K562 treated with DMSO at 1 percent for 24 hours (cell line): ENCODE data around the gene S100A1. TPM values are rescaled to one million over a fixed set of nuclear protein-coding genes. Genes with fewer than 3 reads are reported as not detected.

Experiments
- total RNA-seq: library from RNA; unstranded; fragments of 300-600 nt; gene quantifications from 2 replicates; pipeline ENCODE4 v1.2.3, GENCODE V29; 2022; ENCODE audit warnings: low read depth; ENCODE audit not compliant: insufficient read depth

S100A1 gene
- 31.8 and 34.2 TPM in 2 replicates for total RNA-seq

GRCh38 chr1:153627715-153628626 is at the start of gene S100A1:
TSS of gene S100A1 (plus strand) at chr1:153628434. CDS start at chr1:153630522, 2,088 bp downstream.

GRCh38 chr1:153612755-153613331 is 15.4 kb upstream of the S100A1 start, which contains the start of gene S100A16:
TSS of gene S100A16 (minus strand) at chr1:153613137. CDS start at chr1:153608151, 4,986 bp downstream.

GRCh38 chr1:153616144-153616916 is 11.9 kb upstream of the S100A1 start, which contains the start of gene S100A14:
TSS of gene S100A14 (minus strand) at chr1:153616325. CDS start at chr1:153615858, 467 bp downstream.

GRCh38 chr1:153626904-153627714 is 1.1 kb upstream of the S100A1 start, which contains the start of gene S100A13:
TSS of gene S100A13 (minus strand) at chr1:153627505. CDS start at chr1:153626472, 1,033 bp downstream.

GRCh38 chr1:153633754-153634665 is 5.8 kb downstream of the S100A1 start, which contains the start of gene CHTOP:
TSS of gene CHTOP (plus strand) at chr1:153634066. CDS start at chr1:153636589, 2,523 bp downstream.

GRCh38 chr1:153658400-153659174 is 30.4 kb downstream of the S100A1 start, which contains the start of gene SNAPIN:
TSS of gene SNAPIN (plus strand) at chr1:153658703. CDS start at chr1:153658744, 41 bp downstream.

GRCh38 chr1:153670859-153671627 is 42.8 kb downstream of the S100A1 start, which contains the start of gene ILF2:
TSS of gene ILF2 (minus strand) at chr1:153670993. CDS start at chr1:153670922, 71 bp downstream.

GRCh38 chr1:153678519-153679336 is 50.5 kb downstream of the S100A1 start, which contains the start of gene NPR1:
TSS of gene NPR1 (plus strand) at chr1:153678688. CDS start at chr1:153679109, 421 bp downstream.

Other genes with a start within 250 kb of the S100A1 start
- gene S100A8, start 237.4 kb upstream of the S100A1 start, total RNA-seq = not detected in 2 replicates
- 0.09 TPM in 1 of 2 replicates, not detected in the other for gene S100A7A, start 211.9 kb upstream of the S100A1 start, total RNA-seq
- not detected in 2 replicates for gene S100A7, start 167.8 kb upstream of the S100A1 start, total RNA-seq
- gene S100A6, start 92.4 kb upstream of the S100A1 start, total RNA-seq = 14.1 and 19.7 TPM in 2 replicates
- not detected in 2 replicates for gene S100A5, start 87.5 kb upstream of the S100A1 start, total RNA-seq
- gene S100A4, start 82.6 kb upstream of the S100A1 start, total RNA-seq = 5.4 and 6.5 TPM in 2 replicates
- 0.44 TPM in 1 of 2 replicates, not detected in the other for gene S100A3, start 79.2 kb upstream of the S100A1 start, total RNA-seq
- gene S100A2, start 62.6 kb upstream of the S100A1 start, total RNA-seq = not detected in 2 replicates
- 5.0 and 5.5 TPM in 2 replicates for gene S100A16, start 15.3 kb upstream of the S100A1 start, total RNA-seq
- gene S100A14, start 12.1 kb upstream of the S100A1 start, total RNA-seq = 1.3 TPM in 1 of 2 replicates, not detected in the other
- gene S100A13, start 929 bp upstream of the S100A1 start, total RNA-seq = 195 and 202 TPM in 2 replicates
- 56.0 and 57.4 TPM in 2 replicates for gene CHTOP, start 5.6 kb downstream of the S100A1 start, total RNA-seq
- gene SNAPIN, start 30.3 kb downstream of the S100A1 start, total RNA-seq = 49.3 and 51.6 TPM in 2 replicates
- 237 and 240 TPM in 2 replicates for gene ILF2, start 42.6 kb downstream of the S100A1 start, total RNA-seq
- not detected in 2 replicates for gene NPR1, start 50.3 kb downstream of the S100A1 start, total RNA-seq
- 28.2 and 29.5 TPM in 2 replicates for gene INTS3, start 99.6 kb downstream of the S100A1 start, total RNA-seq
- 9.0 and 9.3 TPM in 2 replicates for gene SLC27A3, start 147.0 kb downstream of the S100A1 start, total RNA-seq